Neural progenitor cell (in vitro differentiated cells): ENCODE measurements around the gene IRS2. TPM values are rescaled to one million over a fixed set of nuclear protein-coding genes. Genes with fewer than 3 reads are reported as not detected.

Experiments
- DNase-seq: peaks from one replicate; pipeline ENCODE4 v3.0.0-alpha.2; 2016; ENCODE audit warnings: low spot score
- H2AFZ ChIP-seq: fragments of 200-600 bp; sonication (generic); replicated peaks from 2 replicates; pipeline ENCODE4 v1.6.1; 2016; ENCODE audit warnings: antibody characterized with exemption
- H3F3A ChIP-seq: fragments of 200-600 bp; sonication (generic); 2 replicates; pipeline ENCODE4 v1.6.1; 2016; ENCODE audit warnings: antibody characterized with exemption, low read depth
- H3K27ac ChIP-seq: fragments of 200-600 bp; sonication (generic); 2 replicates; pipeline ENCODE4 v1.5.1; 2016; ENCODE audit warnings: mild to moderate bottlenecking
- H3K27me3 ChIP-seq: fragments of 200-600 bp; sonication (generic); 2 replicates; pipeline ENCODE4 v1.6.1; 2016; ENCODE audit warnings: mild to moderate bottlenecking, moderate library complexity
- H3K36me3 ChIP-seq: fragments of 200-600 bp; sonication (generic); 2 replicates; pipeline ENCODE4 v1.5.1; 2016
- H3K4me1 ChIP-seq: fragments of 200-600 bp; sonication (generic); 2 replicates; pipeline ENCODE4 v1.6.1; 2016; ENCODE audit warnings: mixed run types
- H3K4me2 ChIP-seq: fragments of 200-600 bp; sonication (generic); 2 replicates; pipeline ENCODE4 v1.6.1; 2016
- H3K4me3 ChIP-seq: fragments of 200-600 bp; sonication (generic); 2 replicates; pipeline ENCODE4 v1.5.1; 2016
- H3K79me2 ChIP-seq: fragments of 200-600 bp; sonication (generic); 2 replicates; pipeline ENCODE4 v1.6.1; 2016; ENCODE audit warnings: low read depth
- H3K9ac ChIP-seq: fragments of 200-600 bp; sonication (generic); 2 replicates; pipeline ENCODE4 v1.6.1; 2016
- H3K9me3 ChIP-seq: fragments of 200-600 bp; sonication (generic); 2 replicates; pipeline ENCODE4 v1.5.1; 2016; ENCODE audit warnings: low read depth
- H4K20me1 ChIP-seq: fragments of 200-600 bp; sonication (generic); 2 replicates; pipeline ENCODE4 v1.6.1; 2016; ENCODE audit warnings: low read depth
- H3K27ac Mint-ChIP-seq: 3 replicates; pipeline ENCODE4 v1.8.0; 2021; ENCODE audit warnings: mixed read lengths
- H3K27me3 Mint-ChIP-seq: 2 replicates; pipeline ENCODE4 v1.8.0; 2022; ENCODE audit warnings: low read depth, mild to moderate bottlenecking, inconsistent platforms, moderate library complexity, mixed read lengths; ENCODE audit not compliant: insufficient read depth
- H3K36me3 Mint-ChIP-seq: 3 replicates; pipeline ENCODE4 v1.8.0; 2021; ENCODE audit warnings: mixed read lengths
- H3K4me1 Mint-ChIP-seq: 3 replicates; pipeline ENCODE4 v1.8.0; 2021; ENCODE audit warnings: mixed read lengths
- H3K4me3 Mint-ChIP-seq: 3 replicates; pipeline ENCODE4 v1.8.0; 2021; ENCODE audit warnings: mild to moderate bottlenecking, moderate library complexity, mixed read lengths
- H3K9me3 Mint-ChIP-seq: 3 replicates; pipeline ENCODE4 v1.8.0; 2020; ENCODE audit warnings: mixed read lengths
- CTCF ChIP-seq: fragments of 200-600 bp; sonication (generic); IDR thresholded peaks from 2 replicates; pipeline ENCODE4 v1.5.1; 2017; ENCODE audit warnings: antibody characterized with exemption, mild to moderate bottlenecking
- EZH2 ChIP-seq: fragments of 200-600 bp; sonication (generic); IDR thresholded peaks from 2 replicates; pipeline ENCODE4 v1.6.1; 2017; ENCODE audit warnings: antibody characterized with exemption, mild to moderate bottlenecking, moderate library complexity
- EZH2phosphoT487 ChIP-seq: fragments of 200-600 bp; sonication (generic); IDR thresholded peaks from 2 replicates; pipeline ENCODE4 v1.6.1; 2017; ENCODE audit warnings: antibody characterized with exemption
- total RNA-seq: library from RNA; depleted of rRNA; stranded (reverse); fragments of >200 nt; gene quantifications from 2 replicates; pipeline ENCODE4 v1.2.3, GENCODE V29; 2015; ENCODE audit warnings: low replicate concordance

Gene IRS2
- total RNA-seq, 1 donor from 2014 or later, result 4.2 TPM

GRCh38 chr13:109707742-109708617 is 78.4 kb downstream of the IRS2 start:
- peaks cover 6% of the 10 kb centered on the region for H3K9me3 Mint-ChIP-seq

GRCh38 chr13:109707044-109707741 is 79.2 kb downstream of the IRS2 start:
- Histone ChIP-seq H3K27ac (no peak overlapping the region), H2AFZ (no peak overlapping the region), H3K4me3 (no peak overlapping the region), H3K79me2 (no peaks in the 10 kb centered on the region), H3K4me2 (no peak overlapping the region), H3F3A (peaks cover 6% of the 10 kb centered on the region), H4K20me1 (no peaks in the 10 kb centered on the region), H3K9me3 (no peaks in the 10 kb centered on the region), H3K27me3 (no peaks in the 10 kb centered on the region), H3K4me1 (peaks cover 7% of the 10 kb centered on the region), H3K36me3 (no peaks in the 10 kb centered on the region), H3K9ac (no peak overlapping the region)
- TF ChIP-seq EZH2 (no peak), EZH2phosphoT487 (no peak), CTCF (no peak)
- no peaks in the 10 kb centered on the region for H3K36me3 Mint-ChIP-seq
- H3K9me3 Mint-ChIP-seq, result peaks cover 6% of the 10 kb centered on the region
- DNase-seq, result no peak
- H3K27ac Mint-ChIP-seq, result peak overlapping the region; percentile 44
- H3K4me1 Mint-ChIP-seq, result peaks cover 9% of the 10 kb centered on the region
- H3K27me3 Mint-ChIP-seq, result peaks cover 4% of the 10 kb centered on the region
- H3K4me3 Mint-ChIP-seq, result peak overlapping the region; percentile 31

More at GRCh38 chr13:109707742-109708617, 78.4 kb downstream of the IRS2 start:
- H3K79me2 ChIP-seq, result no peaks in the 10 kb centered on the region
- no peaks in the 10 kb centered on the region for H3K27me3 ChIP-seq
- DNase-seq, result no peak
- Mint-ChIP-seq H3K4me3 (no peak overlapping the region), H3K4me1 (peaks cover 13% of the 10 kb centered on the region), H3K27ac (no peak overlapping the region), H3K27me3 (peaks cover 4% of the 10 kb centered on the region), H3K36me3 (no peaks in the 10 kb centered on the region)
- no peak overlapping the region for H3K27ac ChIP-seq
- H3K9me3 ChIP-seq, result no peaks in the 10 kb centered on the region
- H3K9ac ChIP-seq, result no peak overlapping the region
- no peak overlapping the region for H2AFZ ChIP-seq
- no peaks in the 10 kb centered on the region for H4K20me1 ChIP-seq
- H3F3A ChIP-seq, result peaks cover 10% of the 10 kb centered on the region
- H3K4me1 ChIP-seq, result peaks cover 13% of the 10 kb centered on the region
- no peak overlapping the region for H3K4me3 ChIP-seq
- no peak overlapping the region for H3K4me2 ChIP-seq
- H3K36me3 ChIP-seq, result no peaks in the 10 kb centered on the region
- TF ChIP-seq CTCF (no peak), EZH2 (no peak), EZH2phosphoT487 (no peak)

- no peaks in the 10 kb centered on the region for H3K36me3 ChIP-seq
- H3F3A ChIP-seq, result no peaks in the 10 kb centered on the region
- Mint-ChIP-seq H3K27ac (no peak overlapping the region), H3K9me3 (peaks cover 6% of the 10 kb centered on the region), H3K36me3 (no peaks in the 10 kb centered on the region), H3K4me3 (no peak overlapping the region), H3K4me1 (peaks cover 6% of the 10 kb centered on the region), H3K27me3 (peaks cover 4% of the 10 kb centered on the region)
- H3K27me3 ChIP-seq, result no peaks in the 10 kb centered on the region
- no peaks in the 10 kb centered on the region for H3K9me3 ChIP-seq
- no peak overlapping the region for H3K9ac ChIP-seq
- DNase-seq, result no peak
- no peak overlapping the region for H3K4me2 ChIP-seq
- H2AFZ ChIP-seq, result no peak overlapping the region
- no peaks in the 10 kb centered on the region for H3K79me2 ChIP-seq
- peaks cover 4% of the 10 kb centered on the region for H3K4me1 ChIP-seq
- no peak for TF ChIP-seq EZH2phosphoT487
- H3K27ac ChIP-seq, result no peak overlapping the region
- H4K20me1 ChIP-seq, result no peaks in the 10 kb centered on the region
- H3K4me3 ChIP-seq, result no peak overlapping the region
These were observed 80.2 kb downstream of the IRS2 start for GRCh38 chr13:109706015-109706715.
